Neural cell (in vitro differentiated cells): ENCODE results near the gene PDE1C. TPM values are rescaled to one million over a fixed set of nuclear protein-coding genes. Genes with fewer than 3 reads are reported as not detected.

Experiments
- H2AFZ ChIP-seq: fragments of 200-600, 300-800 bp; sonication (generic), shearing (Covaris generic); 2 replicates; pipeline ENCODE4 v1.6.0; 2014; ENCODE audit warnings: low read depth, mild to moderate bottlenecking, antibody characterized with exemption, low read length, moderate library complexity
- H3F3A ChIP-seq: fragments of 200-600 bp; shearing (Covaris generic); 2 replicates; pipeline ENCODE4 v1.6.1; 2016; ENCODE audit warnings: mild to moderate bottlenecking, moderate library complexity, mixed read lengths, antibody characterized with exemption, low read length; ENCODE audit not compliant: insufficient read depth, poor library complexity, severe bottlenecking
- H3K27ac ChIP-seq: fragments of 200-600, 300-800 bp; sonication (generic), shearing (Covaris generic); 2 replicates; pipeline ENCODE4 v1.5.1; 2014; ENCODE audit warnings: mild to moderate bottlenecking, low read length, moderate library complexity
- H3K27me3 ChIP-seq: fragments of 300-800, 200-600 bp; sonication (generic), shearing (Covaris generic); 2 replicates; pipeline ENCODE4 v1.6.0; 2014; ENCODE audit warnings: mild to moderate bottlenecking, low read depth, low read length, moderate library complexity; ENCODE audit not compliant: insufficient read depth
- H3K36me3 ChIP-seq: fragments of 300-800, 200-600 bp; sonication (generic), shearing (Covaris generic); 2 replicates; pipeline ENCODE4 v1.5.1; 2014; ENCODE audit warnings: mild to moderate bottlenecking, antibody characterized with exemption, low read length, moderate library complexity; ENCODE audit not compliant: insufficient read depth
- H3K4me2 ChIP-seq: fragments of 300-800, 200-600 bp; sonication (generic), shearing (Covaris generic); 2 replicates; pipeline ENCODE4 v1.6.0; 2014; ENCODE audit warnings: mild to moderate bottlenecking, low read length
- H3K4me3 ChIP-seq: fragments of 300-800, 200-600 bp; sonication (generic), shearing (Covaris generic); 2 replicates; pipeline ENCODE4 v1.5.1; 2014; ENCODE audit warnings: mild to moderate bottlenecking, low read length, moderate library complexity
- H3K79me2 ChIP-seq: fragments of 200-600 bp; shearing (Covaris generic); replicated peaks from 2 replicates; pipeline ENCODE4 v1.6.0; 2014; ENCODE audit warnings: mild to moderate bottlenecking, low read length, moderate library complexity; ENCODE audit not compliant: insufficient read depth
- H3K9ac ChIP-seq: fragments of 300-800, 200-600 bp; sonication (generic), shearing (Covaris generic); 2 replicates; pipeline ENCODE4 v1.6.1; 2016; ENCODE audit warnings: mild to moderate bottlenecking, low read length, mixed read lengths
- H3K9me2 ChIP-seq: fragments of 200-600 bp; shearing (Covaris generic); 2 replicates; pipeline ENCODE4 v1.6.1; 2016; ENCODE audit warnings: mild to moderate bottlenecking, low read length, mixed read lengths; ENCODE audit not compliant: insufficient read depth
- H3K9me3 ChIP-seq: fragments of 200-600, 300-800 bp; sonication (generic), shearing (Covaris generic); 2 replicates; pipeline ENCODE4 v1.6.1; 2016; ENCODE audit warnings: mild to moderate bottlenecking, mixed run types, low read length, moderate library complexity, mixed read lengths
- H4K20me1 ChIP-seq: fragments of 200-600 bp; shearing (Covaris generic); 2 replicates; pipeline ENCODE4 v1.6.1; 2016; ENCODE audit warnings: mild to moderate bottlenecking, mixed run types; ENCODE audit not compliant: insufficient read depth
- CTCF ChIP-seq: fragments of 450-650 bp; IDR thresholded peaks from 2 replicates; pipeline ENCODE4 v1.5.1; 2014; ENCODE audit warnings: antibody characterized with exemption, mild to moderate bottlenecking, moderate library complexity; ENCODE audit not compliant: poor library complexity, severe bottlenecking
- EP300 ChIP-seq: fragments of 450-650 bp; conservative IDR thresholded peaks from 2 replicates; pipeline ENCODE4 v1.6.1; 2014; ENCODE audit warnings: antibody characterized with exemption, mild to moderate bottlenecking, moderate library complexity; ENCODE audit not compliant: poor library complexity, severe bottlenecking
- EZH2 ChIP-seq: fragments of 200-600, 300-800 bp; shearing (Covaris generic), sonication (generic); IDR thresholded peaks from 2 replicates; pipeline ENCODE4 v1.6.1; 2014; ENCODE audit warnings: antibody characterized with exemption, low read length, borderline replicate concordance, mild to moderate bottlenecking; ENCODE audit not compliant: insufficient read depth, poor library complexity, severe bottlenecking
- MXI1 ChIP-seq: fragments of 450-650 bp; conservative IDR thresholded peaks from 2 replicates; pipeline ENCODE4 v1.6.1; 2014; ENCODE audit warnings: antibody characterized with exemption, mild to moderate bottlenecking; ENCODE audit not compliant: poor library complexity, severe bottlenecking
- POLR2AphosphoS5 ChIP-seq: IDR thresholded peaks from 2 replicates; pipeline ENCODE4 v1.6.1; 2012
- RAD21 ChIP-seq: fragments of 450-650 bp; conservative IDR thresholded peaks from 2 replicates; pipeline ENCODE4 v1.6.1; 2014; ENCODE audit warnings: antibody characterized with exemption, mild to moderate bottlenecking, moderate library complexity
- REST ChIP-seq: IDR thresholded peaks from 2 replicates; pipeline ENCODE4 v1.6.1; 2012; ENCODE audit warnings: borderline replicate concordance
- SMC3 ChIP-seq: fragments of 450-650 bp; conservative IDR thresholded peaks from 2 replicates; pipeline ENCODE4 v1.6.1; 2014; ENCODE audit warnings: antibody characterized with exemption, mild to moderate bottlenecking, moderate library complexity; ENCODE audit not compliant: poor library complexity
- TAF1 ChIP-seq: IDR thresholded peaks from 2 replicates; pipeline ENCODE4 v1.6.1; 2012; ENCODE audit warnings: low read depth
- polyA plus RNA-seq: library from polyadenylated mRNA; depleted of rRNA; stranded (reverse); fragments of >200 nt; gene quantifications from 2 replicates; pipeline ENCODE4 v1.2.3, GENCODE V29; 2014

PDE1C gene
- polyA plus RNA-seq, 1 donor from 2014 or later: 6.6 TPM

GRCh38 chr7:31922848-31923247 is 147.4 kb downstream of the PDE1C start:
- Histone ChIP-seq H2AFZ (no peak overlapping the region), H3F3A (no peaks in the 10 kb centered on the region)

GRCh38 chr7:31921047-31921446 is 149.2 kb downstream of the PDE1C start:
- Histone ChIP-seq H3K4me3 (no peak overlapping the region), H3K36me3 (no peaks in the 10 kb centered on the region)
- TF ChIP-seq RAD21 (no peak), POLR2AphosphoS5 (no peak), SMC3 (no peak)

More at GRCh38 chr7:31922848-31923247, 147.4 kb downstream of the PDE1C start:
- no peaks in the 10 kb centered on the region for H4K20me1 ChIP-seq
- no peaks in the 10 kb centered on the region for H3K36me3 ChIP-seq
- H3K9ac ChIP-seq: no peak overlapping the region
- no peak overlapping the region for H3K4me2 ChIP-seq
- H3K4me3 ChIP-seq: no peak overlapping the region
- H3K79me2 ChIP-seq: no peaks in the 10 kb centered on the region
- no peak for TF ChIP-seq EZH2
- no peak for TF ChIP-seq EP300
- no peak for TF ChIP-seq SMC3
- no peak for TF ChIP-seq TAF1
- no peak for TF ChIP-seq RAD21
- TF ChIP-seq CTCF: no peak
- TF ChIP-seq REST: no peak
- TF ChIP-seq MXI1: no peak
- no peak for TF ChIP-seq POLR2AphosphoS5
- H3K27me3 ChIP-seq: no peaks in the 10 kb centered on the region
- H3K27ac ChIP-seq: no peak overlapping the region
- H3K9me2 ChIP-seq: no peaks in the 10 kb centered on the region
- H3K9me3 ChIP-seq: no peaks in the 10 kb centered on the region

More at GRCh38 chr7:31921047-31921446, 149.2 kb downstream of the PDE1C start:
- no peaks in the 10 kb centered on the region for H3K9me3 ChIP-seq
- no peaks in the 10 kb centered on the region for H4K20me1 ChIP-seq
- no peaks in the 10 kb centered on the region for H3K79me2 ChIP-seq
- H3K27me3 ChIP-seq: no peaks in the 10 kb centered on the region
- H3K9me2 ChIP-seq: no peaks in the 10 kb centered on the region
- H2AFZ ChIP-seq: no peak overlapping the region
- H3K9ac ChIP-seq: no peak overlapping the region
- no peak overlapping the region for H3K4me2 ChIP-seq
- H3K27ac ChIP-seq: no peak overlapping the region
- no peaks in the 10 kb centered on the region for H3F3A ChIP-seq
